Fibroblast of pulmonary artery (primary cell): ENCODE measurements around the gene TH.

Experiments used
- DNase-seq: peaks from one replicate; pipeline ENCODE4 v3.0.0-alpha.2; 2010; ENCODE audit warnings: low read depth
- H3K4me3 ChIP-seq: replicated peaks from 2 replicates; pipeline ENCODE4 v1.5.1; 2011; ENCODE audit warnings: low read depth, mild to moderate bottlenecking, control low read depth, low read length, moderate library complexity
- TF ChIP-seq, protein P1 (sequence below): IDR thresholded peaks from 2 replicates; pipeline ENCODE4 v1.5.1; 2011; ENCODE audit warnings: mild to moderate bottlenecking, control low read depth, low read length, inconsistent platforms; ENCODE audit errors: missing control alignments

The TH gene

GRCh38 chr11:2212411-2213251 is 41.0 kb upstream of the TH start:
- DNase-seq: no peak
- TF ChIP-seq, protein P1, sequence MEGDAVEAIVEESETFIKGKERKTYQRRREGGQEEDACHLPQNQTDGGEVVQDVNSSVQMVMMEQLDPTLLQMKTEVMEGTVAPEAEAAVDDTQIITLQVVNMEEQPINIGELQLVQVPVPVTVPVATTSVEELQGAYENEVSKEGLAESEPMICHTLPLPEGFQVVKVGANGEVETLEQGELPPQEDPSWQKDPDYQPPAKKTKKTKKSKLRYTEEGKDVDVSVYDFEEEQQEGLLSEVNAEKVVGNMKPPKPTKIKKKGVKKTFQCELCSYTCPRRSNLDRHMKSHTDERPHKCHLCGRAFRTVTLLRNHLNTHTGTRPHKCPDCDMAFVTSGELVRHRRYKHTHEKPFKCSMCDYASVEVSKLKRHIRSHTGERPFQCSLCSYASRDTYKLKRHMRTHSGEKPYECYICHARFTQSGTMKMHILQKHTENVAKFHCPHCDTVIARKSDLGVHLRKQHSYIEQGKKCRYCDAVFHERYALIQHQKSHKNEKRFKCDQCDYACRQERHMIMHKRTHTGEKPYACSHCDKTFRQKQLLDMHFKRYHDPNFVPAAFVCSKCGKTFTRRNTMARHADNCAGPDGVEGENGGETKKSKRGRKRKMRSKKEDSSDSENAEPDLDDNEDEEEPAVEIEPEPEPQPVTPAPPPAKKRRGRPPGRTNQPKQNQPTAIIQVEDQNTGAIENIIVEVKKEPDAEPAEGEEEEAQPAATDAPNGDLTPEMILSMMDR: no peak

DNA sequence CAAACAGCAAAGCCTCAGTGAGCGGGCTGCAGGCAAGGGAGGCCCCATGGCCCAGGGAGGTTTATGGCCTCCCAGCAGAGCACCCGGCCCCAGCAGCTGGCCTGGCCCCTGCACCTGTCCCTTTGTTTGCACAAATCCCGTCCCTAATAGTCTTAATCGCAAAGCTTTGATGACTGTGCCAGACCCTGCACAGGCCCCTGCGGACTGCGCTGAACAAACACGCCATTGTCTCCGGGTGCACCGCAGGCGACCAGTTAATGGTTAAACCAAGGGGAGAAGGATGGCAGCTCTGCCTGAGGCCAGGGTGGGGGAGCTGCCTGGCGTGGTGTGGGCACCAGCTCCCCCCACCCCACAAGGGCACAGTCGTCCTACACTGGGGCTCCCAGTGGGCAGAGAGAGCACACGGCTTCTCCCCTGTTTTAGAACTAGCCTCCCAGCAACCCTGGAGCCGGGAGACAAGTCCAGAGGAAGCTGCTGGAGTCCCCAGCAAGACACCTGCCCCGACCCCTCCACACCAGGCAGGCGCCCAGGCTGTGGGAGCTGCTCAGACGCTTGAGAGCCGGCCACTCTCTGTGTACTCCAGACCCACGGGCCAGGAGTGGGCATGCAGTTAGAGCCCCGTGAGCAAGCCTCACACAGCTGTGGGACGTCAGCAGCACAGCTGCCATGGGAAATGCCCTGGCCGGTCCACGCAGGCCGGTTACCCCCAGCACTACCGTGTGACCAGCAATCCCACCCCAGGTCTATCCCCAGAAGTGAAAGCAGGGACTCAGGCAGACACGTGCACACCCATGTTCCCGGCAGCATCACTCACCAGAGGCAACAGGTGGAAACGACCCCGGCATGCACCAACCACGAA is 39.7 kb upstream of the TH start:
- H3K4me3 ChIP-seq: no peak overlapping the region
- DNase-seq: no peak
- TF ChIP-seq, protein P1: no peak

More at GRCh38 chr11:2212411-2213251, 41.0 kb upstream of the TH start:
- H3K4me3 ChIP-seq: no peak overlapping the region

GRCh38 chr11:2210366-2211112 is 38.9 kb upstream of the TH start:
- H3K4me3 ChIP-seq: no peak overlapping the region
- DNase-seq: no peak
- TF ChIP-seq, protein P1: no peak

- H3K4me3 ChIP-seq: no peak overlapping the region
- DNase-seq: no peak
- TF ChIP-seq, protein P1: no peak
Observed at GRCh38 chr11:2209900-2210321, 38.3 kb upstream of the TH start.

GRCh38 chr11:2209370-2209801 is 37.8 kb upstream of the TH start:
- no peak for DNase-seq
- no peak overlapping the region for H3K4me3 ChIP-seq
- TF ChIP-seq, protein P1: no peak

DNA sequence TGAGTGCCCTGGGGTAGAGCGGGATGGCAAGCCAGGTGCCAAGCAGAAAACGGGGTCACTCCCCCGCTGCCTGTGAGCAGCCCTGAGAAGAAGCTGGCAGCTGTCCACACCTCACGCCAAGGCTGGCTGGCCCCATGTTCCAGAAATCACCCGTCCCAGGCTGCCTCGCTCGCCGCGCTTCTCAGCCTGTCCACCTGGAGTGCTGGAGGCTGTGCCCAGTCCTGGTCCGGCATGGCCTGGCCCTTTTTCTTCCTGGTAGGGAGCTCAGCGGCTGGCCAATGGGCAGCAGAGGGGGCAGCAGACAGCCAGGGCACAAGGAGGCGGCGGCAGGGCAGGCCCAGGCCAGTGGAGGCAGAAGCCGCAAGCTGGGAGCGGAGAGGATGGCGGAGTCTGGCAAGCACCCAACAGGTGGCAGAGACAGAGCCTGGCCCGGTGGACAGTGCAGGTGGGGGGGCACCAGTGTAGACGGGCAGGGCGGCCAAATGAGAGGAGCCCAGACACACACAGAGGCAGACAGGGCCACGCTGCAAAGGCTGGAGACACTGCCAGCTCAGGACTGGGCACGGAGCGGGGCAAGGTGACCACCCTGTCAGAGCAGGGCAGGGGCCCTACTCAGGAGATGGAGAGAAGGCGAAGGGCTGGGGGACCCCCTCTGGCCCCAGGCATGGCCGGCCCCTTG is 37.2 kb upstream of the TH start:
- TF ChIP-seq, protein P1: no peak
- no peak for DNase-seq
- H3K4me3 ChIP-seq: no peak overlapping the region
